IPS DF 6.9 (cell line): Measurements from ENCODE around the gene RFTN1.

Experiments used
- DNase-seq: peaks from one replicate; pipeline ENCODE4 v3.0.0-alpha.2; 2013; ENCODE audit warnings: low read depth, low spot score
- H3K27ac ChIP-seq: one replicate; pipeline ENCODE4 v1.5.1; 2013; ENCODE audit warnings: low read length, control low read depth
- H3K27me3 ChIP-seq: 2 replicates; pipeline ENCODE4 v1.6.1; 2013; ENCODE audit warnings: mild to moderate bottlenecking, low read length; ENCODE audit not compliant: control insufficient read depth, insufficient read depth
- H3K36me3 ChIP-seq: 2 replicates; pipeline ENCODE4 v1.6.1; 2013; ENCODE audit warnings: low read length; ENCODE audit not compliant: control insufficient read depth, insufficient read depth
- H3K4me1 ChIP-seq: 2 replicates; pipeline ENCODE4 v1.6.1; 2013; ENCODE audit warnings: low read length; ENCODE audit not compliant: control insufficient read depth, insufficient read depth
- H3K4me3 ChIP-seq: 2 replicates; pipeline ENCODE4 v1.5.1; 2013; ENCODE audit warnings: mild to moderate bottlenecking, low read length
- H3K9me3 ChIP-seq: 2 replicates; pipeline ENCODE4 v1.6.1; 2013; ENCODE audit warnings: low read length, inconsistent platforms; ENCODE audit not compliant: control insufficient read depth, insufficient read depth
- WGBS: extraction: QIAGEN DNeasy Blood & Tissue Kit; methylation state at CpG from one replicate; pipeline ENCODE4 v1.1.7; 2013; ENCODE audit warnings: mixed read lengths, missing lambda C conversion rate; ENCODE audit not compliant: insufficient read length, insufficient coverage; 5-methylcytosine and 5-hydroxymethylcytosine counted together

Gene RFTN1

DNA sequence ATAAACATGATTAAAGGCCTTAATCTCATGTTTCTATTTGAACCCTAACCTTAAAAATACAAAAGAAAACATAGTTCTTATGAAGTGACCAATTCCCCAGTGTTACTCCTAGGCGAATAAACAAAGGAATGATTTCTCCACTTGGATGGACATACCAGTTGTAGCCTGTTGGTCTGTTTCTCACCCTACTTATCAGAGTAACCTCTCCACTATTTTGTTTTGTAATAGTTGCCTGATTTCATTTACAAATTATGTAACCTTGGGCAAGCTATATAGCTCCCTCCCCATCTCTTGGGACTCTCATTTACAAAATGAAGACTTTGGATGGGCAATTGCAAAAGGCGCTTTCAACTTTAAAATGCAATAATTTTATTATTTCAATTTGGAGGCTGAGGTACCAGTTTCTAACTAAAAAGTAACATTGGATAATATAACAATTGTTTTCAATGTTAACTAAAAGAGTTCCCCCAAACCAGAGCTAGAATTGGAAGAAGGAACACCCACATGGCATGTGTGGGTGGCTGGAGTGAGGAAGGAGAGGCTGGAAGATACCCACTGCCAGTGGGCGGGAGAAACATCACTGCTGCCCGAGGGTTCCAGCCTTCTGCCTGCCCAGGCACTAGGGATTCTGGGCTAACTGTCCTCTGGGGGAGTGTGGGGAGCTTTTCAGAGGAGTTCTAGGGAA lies 74.2 kb downstream of the RFTN1 start:
- Histone ChIP-seq H3K9me3 (no peaks in the 10 kb centered on the region), H3K4me1 (no peaks in the 10 kb centered on the region), H3K27me3 (no peaks in the 10 kb centered on the region), H3K36me3 (no peaks in the 10 kb centered on the region), H3K4me3 (no peak overlapping the region), H3K27ac (no peak overlapping the region)
- DNase-seq = no peak
- WGBS = no CpG with 5 or more reads among the region's 4 CpGs

DNA sequence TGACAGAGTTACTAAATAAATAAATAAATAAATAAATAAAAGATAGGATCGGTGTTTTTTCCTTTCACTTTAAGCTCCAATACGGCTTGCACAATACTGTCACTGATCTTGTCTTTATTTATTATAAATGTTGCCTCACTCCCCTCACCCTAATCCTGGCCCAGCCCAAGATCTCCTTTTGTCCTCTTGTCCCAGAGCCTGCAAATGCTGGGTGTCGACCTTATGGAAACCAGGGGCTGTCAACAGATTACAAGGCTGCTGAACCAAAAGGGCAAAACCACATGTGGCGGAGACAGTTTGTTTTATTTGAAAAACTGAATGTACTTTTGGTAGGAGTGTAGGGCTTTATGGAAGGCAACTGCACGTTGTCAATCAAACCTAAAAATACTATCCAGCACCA lies 75.9 kb downstream of the RFTN1 start:
- H3K27ac ChIP-seq = no peak overlapping the region
- WGBS = no CpG with 5 or more reads among the region's 5 CpGs
- no peak overlapping the region for H3K4me3 ChIP-seq
- H3K4me1 ChIP-seq = 0 out of 2 replicates have a peak, but pooled peaks cover 2% of the 10 kb centered on the region
- no peaks in the 10 kb centered on the region for H3K27me3 ChIP-seq
- no peaks in the 10 kb centered on the region for H3K9me3 ChIP-seq
- DNase-seq = no peak
- no peaks in the 10 kb centered on the region for H3K36me3 ChIP-seq

DNA sequence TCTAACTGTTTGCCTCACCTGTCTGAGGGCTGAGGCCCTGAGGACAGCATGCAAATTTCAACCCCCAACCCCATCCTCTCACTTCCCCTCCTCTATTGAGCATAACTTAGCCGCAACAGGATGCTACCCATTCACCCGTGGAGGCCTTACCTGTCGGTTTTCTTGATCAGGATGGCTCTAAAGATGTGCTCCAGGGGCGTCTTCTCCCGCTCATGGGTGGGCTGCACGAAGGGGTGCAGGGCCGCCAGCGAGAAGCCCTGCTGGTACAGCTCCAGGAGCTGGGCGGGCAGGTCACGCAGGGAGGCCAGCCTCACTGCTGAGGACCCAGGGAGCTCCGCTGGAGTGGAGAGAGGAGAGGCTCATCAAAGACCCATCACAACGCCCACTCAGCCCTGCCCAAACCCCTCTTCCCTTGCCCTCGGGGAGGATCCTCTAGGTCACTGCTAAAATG lies 79.8 kb downstream of the RFTN1 start:
- no peaks in the 10 kb centered on the region for H3K9me3 ChIP-seq
- H3K36me3 ChIP-seq = no peaks in the 10 kb centered on the region
- H3K4me1 ChIP-seq = 0 out of 2 replicates have a peak, but pooled peaks cover 2% of the 10 kb centered on the region
- no peak for DNase-seq
- H3K4me3 ChIP-seq = no peak overlapping the region
- no peaks in the 10 kb centered on the region for H3K27me3 ChIP-seq
- H3K27ac ChIP-seq = no peak overlapping the region
- WGBS = no CpG with 5 or more reads among the region's 13 CpGs

DNA sequence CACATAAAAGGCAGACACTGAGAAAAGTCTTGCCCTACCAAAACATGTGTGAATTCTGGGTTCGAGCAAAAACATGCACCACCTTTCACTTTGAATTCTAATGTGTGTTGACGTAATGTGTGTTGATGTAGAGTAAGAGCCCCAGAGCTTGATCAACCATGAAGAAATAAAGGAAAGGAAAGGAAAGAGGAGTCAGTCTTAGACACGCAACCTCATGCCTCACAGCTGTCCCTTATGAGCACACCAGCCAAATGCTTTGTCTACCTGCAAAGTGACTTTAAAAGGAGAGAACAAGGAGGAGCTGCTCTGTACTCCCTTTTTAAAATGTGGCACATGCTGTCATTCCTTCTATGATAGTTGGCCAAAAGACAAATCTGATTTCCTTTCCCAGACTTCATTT lies 80.8 kb downstream of the RFTN1 start:
- Histone ChIP-seq H3K4me3 (no peak overlapping the region), H3K4me1 (0 out of 2 replicates have a peak, but pooled peaks cover 2% of the 10 kb centered on the region), H3K9me3 (no peaks in the 10 kb centered on the region), H3K27me3 (no peaks in the 10 kb centered on the region), H3K27ac (no peak overlapping the region), H3K36me3 (no peaks in the 10 kb centered on the region)
- no CpG with 5 or more reads among the region's 3 CpGs for WGBS
- no peak for DNase-seq

DNA sequence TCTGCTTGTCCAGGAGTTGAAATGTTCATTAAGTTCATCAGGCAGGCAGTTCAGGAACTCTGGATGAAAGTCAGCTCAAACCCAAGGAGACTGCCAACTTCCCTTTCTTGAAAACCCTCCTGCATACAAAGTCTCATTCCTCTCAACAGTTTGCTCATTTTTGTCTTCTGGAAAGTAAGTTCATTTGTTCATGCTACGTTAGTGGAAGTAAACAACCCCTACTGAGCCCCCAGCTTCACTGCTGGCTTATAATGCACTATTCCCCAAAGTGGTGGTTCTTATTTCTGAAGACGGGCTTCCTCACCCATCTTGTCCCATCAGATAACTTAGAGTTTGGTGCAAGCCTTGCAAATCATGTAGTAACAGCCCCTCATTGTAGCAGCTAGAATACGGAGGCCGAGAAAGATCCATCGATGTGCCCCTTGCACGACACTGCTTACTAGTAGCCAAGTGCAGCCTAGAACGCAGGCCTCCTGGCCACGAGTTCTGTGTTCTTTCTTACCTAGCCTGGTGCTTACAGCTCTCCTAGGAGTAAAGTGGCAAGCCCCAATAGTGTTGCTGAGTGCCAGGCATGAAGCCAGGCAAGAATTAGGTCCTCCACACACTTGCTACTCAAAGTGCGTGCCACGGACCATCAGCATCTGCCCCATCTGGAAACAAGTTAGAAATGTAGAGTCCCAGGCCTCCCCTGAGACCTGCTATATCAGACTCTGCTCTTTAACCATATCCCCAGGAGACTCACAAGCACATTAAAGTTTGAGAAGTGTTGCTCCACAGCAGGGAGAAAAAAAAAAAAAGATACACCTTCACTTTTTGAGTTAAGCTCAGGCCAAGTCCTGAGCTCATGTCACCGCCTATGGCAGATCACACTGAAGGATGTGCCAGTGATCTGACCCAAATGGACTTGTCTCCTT lies 82.5 kb downstream of the RFTN1 start:
- no peak overlapping the region for H3K4me3 ChIP-seq
- no peaks in the 10 kb centered on the region for H3K27me3 ChIP-seq
- WGBS = no CpG with 5 or more reads among the region's 11 CpGs
- 0 out of 2 replicates have a peak, but pooled peaks cover 2% of the 10 kb centered on the region for H3K4me1 ChIP-seq
- DNase-seq = no peak
- H3K27ac ChIP-seq = no peak overlapping the region
- H3K9me3 ChIP-seq = no peaks in the 10 kb centered on the region
- no peaks in the 10 kb centered on the region for H3K36me3 ChIP-seq

DNA sequence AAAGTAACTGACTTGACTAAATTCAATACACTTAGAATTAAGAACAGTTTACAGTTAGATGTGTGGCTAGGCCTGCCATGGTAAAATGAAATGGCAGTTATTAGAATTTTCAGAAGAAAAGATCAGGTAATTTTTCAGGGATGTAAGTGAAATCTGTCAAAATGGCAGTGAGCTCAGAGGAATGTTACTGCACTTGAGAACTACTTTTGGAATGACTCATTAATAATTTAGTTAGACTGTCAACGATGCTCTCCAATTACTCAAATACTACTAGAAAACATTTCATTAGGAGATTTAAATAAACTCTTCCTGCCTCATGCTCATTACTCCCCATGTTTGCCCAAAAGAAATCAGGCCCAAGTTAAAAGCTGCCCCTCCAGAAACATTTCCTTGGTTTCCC lies 84.4 kb downstream of the RFTN1 start:
- no peak for DNase-seq
- H3K9me3 ChIP-seq = no peaks in the 10 kb centered on the region
- no peak overlapping the region for H3K4me3 ChIP-seq
- no peak overlapping the region for H3K27ac ChIP-seq
- no peaks in the 10 kb centered on the region for H3K27me3 ChIP-seq
- no CpG with 5 or more reads among the region's 1 CpG for WGBS
- H3K36me3 ChIP-seq = no peaks in the 10 kb centered on the region
- H3K4me1 ChIP-seq = 0 out of 2 replicates have a peak, but pooled peaks cover 2% of the 10 kb centered on the region

DNA sequence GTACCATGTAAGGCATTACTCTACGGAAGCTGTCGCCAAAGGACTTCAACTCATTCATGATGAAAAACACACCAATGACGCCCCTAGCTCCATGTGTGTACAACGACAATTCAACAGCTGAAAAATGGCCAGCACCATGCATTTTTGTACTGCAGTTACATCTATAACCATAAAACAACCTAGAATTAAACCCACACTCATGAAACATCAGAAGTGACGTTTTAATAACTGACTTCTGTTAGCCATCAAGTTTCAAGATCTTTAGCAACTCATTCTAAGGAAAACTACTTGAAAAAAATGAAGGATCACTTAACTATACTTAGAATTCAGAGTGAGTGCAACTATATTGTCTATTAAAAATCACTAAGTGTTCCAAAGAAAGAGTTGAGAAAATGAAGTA lies 84.9 kb downstream of the RFTN1 start:
- Histone ChIP-seq H3K36me3 (no peaks in the 10 kb centered on the region), H3K4me1 (0 out of 2 replicates have a peak, but pooled peaks cover under 1% of the 10 kb centered on the region), H3K27ac (no peak overlapping the region), H3K4me3 (no peak overlapping the region), H3K9me3 (no peaks in the 10 kb centered on the region), H3K27me3 (no peaks in the 10 kb centered on the region)
- WGBS = no CpG with 5 or more reads among the region's 5 CpGs
- DNase-seq = no peak

DNA sequence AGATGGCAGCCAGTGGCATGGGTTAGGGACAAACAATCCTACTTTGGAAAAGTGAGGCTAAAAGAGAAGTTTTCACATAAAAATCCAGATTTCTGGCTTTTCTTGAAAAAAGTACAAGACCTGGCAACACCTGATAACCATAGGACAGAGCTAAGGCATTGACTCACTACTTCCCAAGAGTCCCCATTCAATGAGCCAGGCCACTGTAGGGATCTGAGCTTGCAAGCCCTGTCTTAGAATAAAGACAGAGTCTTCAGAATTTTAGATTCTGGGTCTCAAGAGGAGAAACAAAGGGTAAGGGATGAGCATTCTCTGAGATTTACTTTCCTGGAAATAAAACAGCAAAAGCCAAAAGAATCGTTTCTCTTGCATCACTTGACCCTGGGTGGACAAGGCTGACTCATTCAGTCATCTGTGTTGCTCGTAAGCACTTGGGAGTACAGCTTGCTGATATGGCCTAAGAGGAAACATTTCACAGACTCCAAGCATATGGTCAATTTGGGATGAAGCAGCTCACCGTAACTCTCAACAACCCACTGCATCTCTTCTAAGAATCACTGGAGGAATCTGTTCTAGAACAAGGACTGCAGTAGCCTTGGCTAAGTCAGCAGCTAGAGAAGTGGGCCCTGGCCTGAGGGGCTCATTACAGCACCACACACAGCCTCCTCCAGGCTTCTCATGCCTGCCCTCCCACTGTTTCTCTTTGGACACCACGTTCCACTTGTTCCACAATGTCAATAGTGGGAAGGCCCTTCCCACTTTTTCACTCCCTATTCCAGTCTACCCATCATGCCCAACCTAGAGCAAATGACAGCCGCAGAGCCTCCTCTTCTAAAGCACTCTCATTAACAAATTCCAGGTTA lies 86.2 kb downstream of the RFTN1 start:
- Histone ChIP-seq H3K9me3 (no peaks in the 10 kb centered on the region), H3K4me3 (no peak overlapping the region), H3K27ac (no peak overlapping the region), H3K27me3 (no peaks in the 10 kb centered on the region), H3K4me1 (no peaks in the 10 kb centered on the region), H3K36me3 (no peaks in the 10 kb centered on the region)
- DNase-seq = no peak
- WGBS = no CpG with 5 or more reads among the region's 5 CpGs

DNA sequence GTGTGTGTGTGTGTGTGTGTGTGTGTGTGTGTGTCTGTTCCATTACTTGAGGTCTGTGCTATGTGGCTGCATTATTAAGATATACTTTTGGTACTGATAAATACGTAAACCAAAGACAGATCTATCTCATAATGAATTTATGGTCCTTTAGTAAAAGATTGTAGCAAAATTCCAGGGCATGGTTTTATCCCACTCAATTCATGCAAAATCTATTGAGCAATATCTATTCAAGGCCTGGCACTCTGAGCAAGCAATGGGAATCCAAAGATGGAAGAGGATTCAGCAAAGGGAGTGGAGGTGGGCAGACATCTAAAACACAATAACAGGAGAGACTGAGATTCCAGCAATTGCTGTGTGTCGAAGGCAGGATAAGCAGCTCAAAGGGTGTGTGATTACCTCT lies 86.8 kb downstream of the RFTN1 start:
- WGBS = no CpG with 5 or more reads among the region's 2 CpGs
- H3K27ac ChIP-seq = no peak overlapping the region
- DNase-seq = no peak
- H3K4me3 ChIP-seq = no peak overlapping the region
- H3K36me3 ChIP-seq = no peaks in the 10 kb centered on the region
- no peaks in the 10 kb centered on the region for H3K27me3 ChIP-seq
- no peaks in the 10 kb centered on the region for H3K4me1 ChIP-seq
- no peaks in the 10 kb centered on the region for H3K9me3 ChIP-seq

DNA sequence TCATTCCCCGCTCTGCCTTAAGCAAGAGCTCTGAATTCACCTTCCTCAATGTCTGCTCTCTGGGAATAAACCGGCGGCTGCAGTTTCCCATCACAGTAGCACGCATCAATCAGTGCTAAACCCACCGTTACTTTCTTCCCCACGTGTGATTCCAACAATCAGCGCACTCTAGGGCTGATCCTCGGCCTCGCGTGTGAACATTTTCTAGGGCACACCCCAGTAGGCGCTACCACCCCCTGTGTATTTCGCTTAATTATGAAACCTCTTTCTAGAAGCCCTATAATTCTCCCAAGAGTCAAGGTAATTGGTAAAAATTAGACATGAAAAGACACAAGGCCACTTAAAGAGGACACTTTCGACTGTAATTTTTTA lies 87.5 kb downstream of the RFTN1 start:
- WGBS = no CpG with 5 or more reads among the region's 13 CpGs
- H3K4me3 ChIP-seq = no peak overlapping the region
- H3K36me3 ChIP-seq = no peaks in the 10 kb centered on the region
- H3K4me1 ChIP-seq = no peaks in the 10 kb centered on the region
- H3K27ac ChIP-seq = no peak overlapping the region
- no peak for DNase-seq
- no peaks in the 10 kb centered on the region for H3K27me3 ChIP-seq
- H3K9me3 ChIP-seq = no peaks in the 10 kb centered on the region
